GM21529 (cell line): Measurements from ENCODE around the gene PRSS57.
"Not testable (repeated sequence)": the region's sequence is repeated elsewhere in the genome, so short reads cannot be mapped to it uniquely, and the experiment has no call there.

ENCODE experiments used
- ATAC-seq: cut with Tn5 transposase; IDR thresholded peaks from one replicate; pipeline ENCODE4 v1.9.1; 2021; ENCODE audit not compliant: unreplicated experiment

Gene PRSS57

GRCh38 chr19:698529-698928, 3.3 kb upstream of the PRSS57 start:
- not testable (repeated sequence) for ATAC-seq

DNA sequence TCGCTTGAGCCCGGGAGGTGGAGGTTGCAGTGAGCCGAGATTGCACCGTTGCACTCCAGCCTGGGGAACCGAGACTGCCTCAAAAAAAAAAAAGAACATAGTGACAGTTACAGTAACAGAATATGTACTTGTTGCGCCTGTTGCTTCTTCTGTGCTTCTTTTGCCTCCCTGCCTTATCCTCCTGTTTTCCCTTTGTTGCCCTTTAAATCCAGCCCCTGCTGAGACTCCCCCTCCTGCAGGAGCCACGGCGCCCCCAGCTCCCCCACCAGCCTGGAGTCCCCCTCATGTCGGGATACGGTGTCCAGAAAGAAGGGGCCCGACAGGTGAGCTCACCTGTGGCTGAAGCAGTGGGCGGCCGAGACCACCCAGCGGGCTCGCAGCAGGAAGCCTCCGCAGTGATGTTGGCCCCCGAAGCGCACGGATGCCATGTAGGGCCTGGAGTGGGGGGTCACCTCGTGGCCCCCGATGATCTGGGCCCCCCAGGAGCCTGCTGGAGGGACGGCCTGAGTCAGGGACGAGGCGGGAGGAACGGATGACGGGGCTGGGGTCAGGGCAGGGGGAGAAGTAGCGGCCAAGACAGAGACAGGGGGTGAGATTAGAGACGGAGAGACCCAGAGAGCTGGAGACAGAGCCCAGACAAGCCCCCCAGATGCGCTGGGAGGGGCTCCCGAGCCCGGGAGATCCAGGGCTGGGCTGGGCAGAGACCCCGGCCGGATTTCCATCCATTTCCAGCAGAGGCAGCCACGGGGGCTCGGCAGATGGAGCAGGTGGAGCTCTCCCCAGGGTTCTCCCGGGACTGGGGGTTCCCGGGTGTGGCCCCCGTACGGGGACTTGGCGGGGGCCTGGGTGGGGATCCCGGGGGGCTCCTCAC, 536 bp downstream of the PRSS57 start:
- ATAC-seq, result no peak

DNA sequence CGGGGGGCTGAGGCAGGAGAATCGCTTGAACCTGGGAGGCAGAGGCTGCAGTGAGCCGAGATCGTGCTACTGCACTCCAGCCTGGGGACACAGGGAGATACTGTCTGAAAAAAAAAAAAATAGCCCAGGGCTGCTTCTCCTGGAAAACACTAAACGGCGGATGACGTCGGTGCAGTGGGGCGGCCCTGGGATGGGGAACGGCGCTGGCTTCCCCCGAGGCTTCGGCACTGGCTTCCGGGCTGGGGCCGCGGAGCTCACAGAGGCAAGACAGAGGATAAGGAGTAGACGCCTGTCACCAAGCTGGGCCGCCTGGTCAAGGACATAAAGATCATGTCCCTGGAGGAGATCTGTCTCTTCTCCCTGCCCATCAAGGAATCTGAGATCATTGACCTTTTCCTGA, 5.0 kb downstream of the PRSS57 start:
- ATAC-seq, result no peak

- ATAC-seq, result no peak
Observed at GRCh38 chr19:688992-689391, 6.3 kb downstream of the PRSS57 start.

GRCh38 chr19:688214-688613, 7.0 kb downstream of the PRSS57 start:
- ATAC-seq, result no peak

DNA sequence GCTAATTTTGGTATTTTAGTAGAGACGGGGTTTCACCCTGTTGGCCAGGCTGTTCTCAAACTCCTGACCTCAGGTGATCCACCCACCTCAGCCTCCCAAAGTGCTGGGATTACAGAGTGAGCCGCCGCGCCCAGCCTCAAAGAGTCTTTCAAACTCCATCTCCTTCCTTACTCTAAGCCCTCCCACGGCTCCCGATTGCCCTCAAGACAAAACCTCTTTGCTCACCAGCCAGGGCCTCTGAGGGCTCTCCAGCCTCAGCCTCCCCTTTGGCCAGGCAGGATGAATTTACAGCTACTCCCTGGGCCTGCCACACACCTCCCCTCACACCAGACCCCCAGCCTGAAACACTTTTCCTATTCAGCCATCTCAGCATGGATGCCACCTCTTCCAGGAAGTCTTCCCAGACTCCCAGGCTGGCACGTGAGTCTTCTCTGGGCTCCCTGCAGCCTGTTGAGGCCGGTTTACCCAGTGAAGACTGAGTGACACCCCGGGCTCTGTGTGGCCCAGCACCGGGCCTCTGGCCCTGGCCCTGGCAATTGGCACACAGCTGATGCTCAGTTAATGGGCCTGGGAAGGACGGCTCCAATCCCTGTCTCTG, 7.6 kb downstream of the PRSS57 start:
- no peak for ATAC-seq

GRCh38 chr19:686589-687297, 8.5 kb downstream of the PRSS57 start:
- ATAC-seq, result no peak

DNA sequence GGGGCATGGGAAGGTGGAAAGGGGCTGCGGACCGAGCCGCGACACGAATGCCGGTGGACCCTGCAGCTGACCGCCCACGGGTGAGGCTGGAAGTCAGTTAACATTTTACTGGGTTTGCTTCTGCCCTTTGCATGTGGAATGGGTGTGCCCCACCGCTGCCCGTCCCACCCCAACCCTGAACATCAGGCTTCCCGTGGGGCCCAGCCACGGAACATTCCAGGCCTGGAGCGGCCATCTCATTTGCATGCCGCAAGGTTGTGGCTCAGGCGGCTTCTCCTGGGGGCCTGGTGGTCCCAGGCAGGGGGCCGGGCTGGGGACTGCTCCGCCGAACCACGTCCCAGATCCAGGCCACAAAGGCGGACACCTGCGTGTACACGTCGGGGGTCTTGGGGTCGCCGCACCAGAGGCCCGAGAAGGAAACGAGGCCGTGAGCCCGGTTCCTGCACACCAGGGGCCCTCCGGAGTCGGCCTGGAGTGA, 9.8 kb downstream of the PRSS57 start:
- no peak for ATAC-seq

DNA sequence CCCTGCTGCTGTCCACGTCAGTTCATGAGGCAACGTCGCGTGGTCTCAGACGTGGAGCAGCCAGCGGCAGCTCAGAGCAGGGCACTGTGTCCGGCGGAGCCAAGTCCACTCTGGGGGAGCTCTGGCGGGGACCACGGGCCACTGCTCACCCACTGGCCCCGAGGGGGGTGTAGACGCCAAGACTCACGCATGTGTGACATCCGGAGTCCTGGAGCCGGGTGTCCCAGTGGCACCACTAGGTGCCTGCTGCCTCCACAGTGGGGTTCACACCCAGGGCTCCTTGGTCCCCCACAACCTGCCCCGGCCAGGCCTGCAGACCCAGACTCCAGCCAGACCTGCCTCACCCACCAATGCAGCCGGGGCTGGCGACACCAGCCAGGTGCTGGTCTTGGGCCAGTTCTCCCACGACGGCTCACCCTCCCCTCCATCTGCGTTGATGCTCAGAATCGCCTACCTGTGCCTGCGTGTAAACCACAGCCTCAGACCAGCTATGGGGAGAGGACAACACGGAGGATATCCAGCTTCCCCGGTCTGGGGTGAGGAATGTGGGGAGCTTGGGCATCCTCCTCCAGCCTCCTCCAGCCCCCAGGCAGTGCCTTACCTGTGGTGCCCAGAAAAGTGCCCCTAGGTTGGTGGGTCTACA, 12.5 kb downstream of the PRSS57 start:
- no peak for ATAC-seq

DNA sequence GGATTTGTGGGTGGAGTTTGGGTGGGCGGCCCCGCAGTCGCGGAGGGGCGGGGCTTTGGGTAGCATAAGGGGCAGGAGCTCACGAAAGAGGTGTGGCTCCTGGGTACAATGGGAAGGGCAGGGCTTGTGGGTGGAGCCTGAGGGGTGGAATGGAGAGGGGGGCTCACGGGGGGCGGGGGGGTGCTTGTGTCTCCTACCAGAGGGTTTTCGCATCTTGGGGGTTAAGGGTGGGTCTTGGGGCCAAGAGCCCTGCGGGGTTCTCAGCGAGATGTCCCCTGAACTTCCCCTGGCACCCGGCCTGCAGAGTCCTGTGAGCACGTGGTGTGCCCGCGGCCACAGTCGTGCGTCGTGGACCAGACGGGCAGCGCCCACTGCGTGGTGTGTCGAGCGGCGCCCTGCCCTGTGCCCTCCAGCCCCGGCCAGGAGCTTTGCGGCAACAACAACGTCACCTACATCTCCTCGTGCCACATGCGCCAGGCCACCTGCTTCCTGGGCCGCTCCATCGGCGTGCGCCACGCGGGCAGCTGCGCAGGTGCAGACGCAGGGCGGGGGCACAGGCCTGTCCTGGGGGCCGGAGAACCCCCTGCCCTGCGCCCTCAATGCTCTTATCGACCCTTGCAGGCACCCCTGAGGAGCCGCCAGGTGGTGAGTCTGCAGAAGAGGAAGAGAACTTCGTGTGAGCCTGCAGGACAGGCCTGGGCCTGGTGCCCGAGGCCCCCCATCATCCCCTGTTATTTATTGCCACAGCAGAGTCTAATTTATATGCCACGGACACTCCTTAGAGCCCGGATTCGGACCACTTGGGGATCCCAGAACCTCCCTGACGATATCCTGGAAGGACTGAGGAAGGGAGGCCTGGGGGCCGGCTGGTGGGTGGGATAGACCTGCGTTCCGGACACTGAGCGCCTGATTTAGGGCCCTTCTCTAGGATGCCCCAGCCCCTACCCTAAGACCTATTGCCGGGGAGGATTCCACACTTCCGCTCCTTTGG, 13.9 kb downstream of the PRSS57 start:
- ATAC-seq, result no peak

- peak; percentile 67 for ATAC-seq
Observed at GRCh38 chr19:680287-681028, 14.8 kb downstream of the PRSS57 start.

DNA sequence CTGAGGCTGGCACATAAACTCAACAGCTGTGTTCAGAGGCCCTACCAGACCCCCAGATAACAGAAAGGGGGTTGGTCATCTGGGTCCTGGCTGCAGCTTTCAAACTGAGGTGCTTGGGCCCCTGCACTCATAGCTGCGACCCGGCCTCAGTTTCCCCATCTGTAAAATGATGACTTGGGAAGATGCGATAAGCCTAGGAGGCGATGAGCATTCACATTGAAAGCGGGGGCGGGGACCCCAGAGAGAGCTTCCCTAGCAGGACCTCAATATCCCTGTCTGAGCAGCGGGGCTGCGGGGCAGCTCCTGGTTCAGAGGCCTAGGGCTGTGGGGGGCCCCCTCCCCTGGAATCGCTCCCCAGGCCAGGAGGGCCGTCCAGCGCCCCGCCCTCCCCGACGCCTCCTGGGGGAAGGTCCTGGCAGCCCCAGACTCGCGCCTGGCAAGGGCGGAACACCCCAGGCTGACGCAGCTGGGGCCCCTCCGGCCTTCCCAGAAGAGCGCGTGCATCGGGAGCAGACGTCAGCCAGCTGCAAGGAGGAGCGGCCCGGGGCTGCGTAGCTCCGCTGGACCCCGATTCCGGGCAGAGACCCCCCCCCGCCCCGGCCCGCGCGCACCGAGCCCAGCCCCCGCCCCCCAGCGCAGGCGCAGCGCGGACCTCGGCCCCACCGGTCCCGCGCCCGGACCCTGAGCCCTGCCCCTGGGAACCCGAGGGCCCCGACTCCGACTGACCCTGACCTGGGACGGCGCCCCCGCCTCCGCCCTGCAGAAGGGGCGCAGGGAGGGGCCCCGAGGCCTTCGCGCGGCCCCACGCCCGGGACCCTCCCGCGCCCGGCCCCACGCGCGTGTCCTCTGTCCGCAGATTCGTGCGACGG, 15.6 kb downstream of the PRSS57 start:
- ATAC-seq, result peak; percentile 12

- no peak for ATAC-seq
Observed at GRCh38 chr19:678791-679388, 16.4 kb downstream of the PRSS57 start.

DNA sequence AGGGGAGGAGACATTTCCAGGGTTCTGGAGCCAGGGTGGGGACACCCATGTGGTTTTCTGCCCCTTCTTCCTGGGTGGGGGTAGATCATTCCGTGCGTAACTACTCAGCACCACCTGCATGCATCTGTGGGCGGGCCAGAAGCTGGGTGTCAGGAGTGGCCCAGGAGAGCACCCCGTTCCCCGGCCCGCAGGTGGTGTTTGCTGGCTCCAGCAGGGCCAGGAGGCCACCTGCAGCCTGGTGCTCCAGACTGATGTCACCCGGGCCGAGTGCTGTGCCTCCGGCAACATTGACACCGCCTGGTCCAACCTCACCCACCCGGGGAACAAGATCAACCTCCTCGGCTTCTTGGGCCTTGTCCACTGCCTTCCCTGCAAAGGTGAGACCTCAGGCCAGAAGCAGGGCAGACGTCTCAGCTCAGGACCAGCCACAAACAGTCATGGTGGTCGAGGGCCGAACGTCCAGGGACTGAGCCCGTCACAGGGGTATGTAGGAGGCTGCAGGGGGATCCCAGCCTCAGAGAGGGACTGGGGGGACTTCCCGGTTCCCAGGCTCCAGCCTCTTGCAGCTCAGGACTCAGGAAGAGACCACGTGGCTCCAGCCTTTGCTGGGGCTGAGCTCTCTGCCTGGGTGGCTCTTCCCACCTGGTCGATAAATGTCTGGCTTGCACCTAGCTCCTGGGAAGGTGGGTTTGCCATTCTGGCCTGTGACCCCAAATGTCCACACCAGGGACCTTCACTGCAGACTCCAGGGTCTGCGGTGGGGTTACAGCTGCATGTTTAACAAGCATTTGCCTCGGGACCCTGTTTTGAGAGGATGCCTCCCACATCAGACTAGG, 17.4 kb downstream of the PRSS57 start:
- no peak for ATAC-seq

DNA sequence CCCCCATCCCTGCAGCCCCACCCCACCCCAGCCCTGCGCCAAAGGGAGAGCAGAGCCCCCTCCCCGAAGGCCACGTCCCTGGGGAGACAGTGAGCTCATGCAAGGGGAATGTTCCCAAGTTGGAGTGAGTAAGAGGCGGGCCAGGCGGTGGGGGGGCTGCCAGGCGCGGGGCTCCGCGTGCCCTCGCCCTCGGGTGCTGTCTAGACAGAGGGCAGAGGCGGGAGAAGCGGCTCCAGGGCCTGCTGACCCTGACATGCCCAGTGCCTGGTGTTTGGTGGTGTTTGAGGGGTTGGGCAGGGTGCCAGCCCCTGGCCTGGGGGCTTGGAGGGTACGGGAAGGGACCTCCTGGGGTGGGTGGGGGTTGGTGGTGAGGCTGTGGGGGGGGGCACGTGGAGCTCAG, 18.1 kb downstream of the PRSS57 start:
- ATAC-seq, result no peak

- no peak for ATAC-seq
Observed at GRCh38 chr19:676339-677105, 18.7 kb downstream of the PRSS57 start, which contains the start of gene FSTL3. Gene FSTL3, plus strand, starts transcription at chr19:676392. Its CDS starts 32 bp downstream, at chr19:676424.
